Skeletal muscle tissue (tissue), 4 donors: ENCODE results near the gene C1R. TPM values are rescaled to one million over a fixed set of nuclear protein-coding genes. Genes with fewer than 3 reads are reported as not detected.

Experiments used
- H3K27ac ChIP-seq: one replicate; pipeline ENCODE4 v1.7.0; 2013; ENCODE audit warnings: mild to moderate bottlenecking, low read depth, low read length, inconsistent platforms
- H3K27me3 ChIP-seq, 3 donors: one replicate each; pipeline ENCODE4 v1.7.0; 2013; ENCODE audit warnings: low read length in 3 of 3; ENCODE audit not compliant: control insufficient read depth in 3 of 3, insufficient read depth in 3 of 3
- H3K36me3 ChIP-seq, 3 donors: one replicate each; pipeline ENCODE4 v1.7.0; 2013; ENCODE audit warnings: low read length in 3 of 3; ENCODE audit not compliant: control insufficient read depth in 3 of 3, insufficient read depth in 3 of 3
- H3K4me1 ChIP-seq, 3 donors: one replicate each; pipeline ENCODE4 v1.7.0; 2013; ENCODE audit warnings: low read length in 3 of 3, mild to moderate bottlenecking in 3 of 3; ENCODE audit not compliant: control insufficient read depth in 3 of 3, insufficient read depth in 3 of 3
- H3K4me3 ChIP-seq, 3 donors: one replicate each; pipeline ENCODE4 v1.7.0; 2013; ENCODE audit warnings: low read length in 3 of 3
- H3K9ac ChIP-seq, 3 donors: one replicate each; pipeline ENCODE4 v1.7.0; 2013; ENCODE audit warnings: low read length in 3 of 3, mild to moderate bottlenecking in 3 of 3, moderate library complexity in 2 of 3, low read depth in 1 of 3
- H3K9me3 ChIP-seq, 3 donors: one replicate each; pipeline ENCODE4 v1.7.0; 2013; ENCODE audit warnings: low read length in 3 of 3; ENCODE audit not compliant: control insufficient read depth in 3 of 3
- total RNA-seq: library from RNA; depleted of rRNA; stranded (reverse); fragments of >200 nt; gene quantifications from one replicate; pipeline ENCODE4 v1.2.3, GENCODE V29; 2014
- donor health status: Osteomylitis.

The C1R gene
- total RNA-seq, 1 donor from 2014 or later, result 76.7 TPM

GRCh38 chr12:7073946-7074345, 18.3 kb downstream of the C1R start:
- Histone ChIP-seq H3K4me1 (peaks cover 6 to 17% (median 9%) of the 10 kb centered on the region in 3 donors), H3K9me3 (no peaks in the 10 kb centered on the region), H3K4me3 (no peak overlapping the region), H3K27ac (no peak overlapping the region), H3K36me3 (peaks cover 0 to 15% (median 6%) of the 10 kb centered on the region in 3 donors), H3K27me3 (no peaks in the 10 kb centered on the region), H3K9ac (no peak overlapping the region)

DNA sequence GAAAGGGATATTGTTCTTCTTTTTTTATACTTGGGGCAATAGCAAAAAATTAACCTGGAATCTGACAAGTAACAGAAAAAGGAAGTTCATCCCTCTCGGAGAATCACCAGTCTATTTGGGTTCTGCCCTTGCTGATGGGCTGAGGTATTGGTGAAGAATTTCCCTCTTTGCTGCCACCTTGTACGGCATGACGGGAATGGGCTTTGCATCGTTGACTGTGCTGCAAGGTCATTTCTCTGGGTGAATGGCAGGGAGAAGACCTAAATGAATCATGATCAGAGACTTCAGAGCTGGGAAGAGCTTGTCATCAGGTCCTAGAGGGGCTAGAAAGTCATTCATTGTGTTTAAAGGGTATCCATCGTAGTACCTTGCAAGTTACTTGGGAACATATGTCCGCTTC, 19.7 kb downstream of the C1R start:
- H3K27ac ChIP-seq, result no peak overlapping the region
- peaks cover 18 to 31% (median 23%) of the 10 kb centered on the region in 3 donors for H3K4me1 ChIP-seq
- H3K4me3 ChIP-seq, result no peak overlapping the region
- no peaks in the 10 kb centered on the region for H3K9me3 ChIP-seq
- H3K36me3 ChIP-seq, result peaks cover 0 to 15% (median 7%) of the 10 kb centered on the region in 3 donors
- no peaks in the 10 kb centered on the region for H3K27me3 ChIP-seq
- no peak overlapping the region for H3K9ac ChIP-seq

DNA sequence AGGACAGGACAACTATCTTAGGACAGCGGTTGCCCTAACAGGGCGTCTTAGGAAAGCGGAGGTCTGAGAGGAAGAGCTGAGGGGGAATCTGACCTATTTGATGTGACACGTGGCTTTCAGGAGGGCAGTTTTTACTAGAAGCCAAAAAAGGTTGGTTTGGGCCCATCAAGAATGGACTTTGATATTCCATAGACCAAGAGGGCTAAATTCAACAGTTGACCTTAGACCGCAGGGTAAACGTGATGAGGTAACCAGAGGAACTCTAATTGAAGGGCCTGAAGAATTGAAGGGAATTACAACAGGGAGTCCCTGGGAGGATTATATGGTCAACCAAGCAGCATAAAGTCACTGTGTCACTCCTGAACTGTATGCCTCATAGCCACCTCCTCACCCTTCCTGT, 20.2 kb downstream of the C1R start:
- H3K4me3 ChIP-seq, result no peak overlapping the region
- H3K36me3 ChIP-seq, result peaks cover 0 to 19% (median 10%) of the 10 kb centered on the region in 3 donors
- no peaks in the 10 kb centered on the region for H3K9me3 ChIP-seq
- no peak overlapping the region for H3K27ac ChIP-seq
- H3K4me1 ChIP-seq, result peaks cover 19 to 36% (median 26%) of the 10 kb centered on the region in 3 donors
- no peak overlapping the region for H3K9ac ChIP-seq
- no peaks in the 10 kb centered on the region for H3K27me3 ChIP-seq

GRCh38 chr12:7069386-7069785, 22.9 kb downstream of the C1R start:
- H3K9me3 ChIP-seq, result no peaks in the 10 kb centered on the region
- peak overlapping the region in 2 of 3 donors; percentile 39 to 57 for H3K9ac ChIP-seq
- peaks cover 4 to 35% (median 26%) of the 10 kb centered on the region in 3 donors for H3K36me3 ChIP-seq
- peak overlapping the region; percentile 71 for H3K27ac ChIP-seq
- H3K4me1 ChIP-seq, result peaks cover 21 to 40% (median 26%) of the 10 kb centered on the region in 3 donors
- H3K4me3 ChIP-seq, result no peak overlapping the region
- H3K27me3 ChIP-seq, result no peaks in the 10 kb centered on the region

DNA sequence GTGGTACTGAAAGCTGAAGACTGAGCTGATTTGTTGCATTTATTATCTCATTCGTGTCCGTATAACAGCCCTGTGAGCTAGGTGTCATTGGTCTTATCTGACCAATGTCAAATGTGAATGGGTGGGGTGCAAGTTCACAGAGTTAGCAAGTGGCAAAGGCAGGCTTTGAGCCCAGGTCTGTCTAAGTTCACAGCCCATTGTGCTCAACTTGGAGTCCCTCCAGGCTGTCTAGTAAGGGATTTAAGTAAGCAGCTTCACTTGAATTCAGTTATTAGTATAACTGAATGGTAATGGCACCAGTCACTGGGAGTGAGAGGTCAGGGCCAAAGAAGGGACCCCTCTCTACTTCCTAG, 23.3 kb downstream of the C1R start:
- Histone ChIP-seq H3K27ac (peak overlapping the region; percentile 71), H3K4me3 (peak overlapping the region in 1 of 3 donors; percentile 2), H3K36me3 (peaks cover 4 to 38% (median 26%) of the 10 kb centered on the region in 3 donors), H3K9ac (peak overlapping the region in 2 of 3 donors; percentile 39 to 57), H3K4me1 (peaks cover 21 to 40% (median 26%) of the 10 kb centered on the region in 3 donors), H3K27me3 (no peaks in the 10 kb centered on the region), H3K9me3 (no peaks in the 10 kb centered on the region)

DNA sequence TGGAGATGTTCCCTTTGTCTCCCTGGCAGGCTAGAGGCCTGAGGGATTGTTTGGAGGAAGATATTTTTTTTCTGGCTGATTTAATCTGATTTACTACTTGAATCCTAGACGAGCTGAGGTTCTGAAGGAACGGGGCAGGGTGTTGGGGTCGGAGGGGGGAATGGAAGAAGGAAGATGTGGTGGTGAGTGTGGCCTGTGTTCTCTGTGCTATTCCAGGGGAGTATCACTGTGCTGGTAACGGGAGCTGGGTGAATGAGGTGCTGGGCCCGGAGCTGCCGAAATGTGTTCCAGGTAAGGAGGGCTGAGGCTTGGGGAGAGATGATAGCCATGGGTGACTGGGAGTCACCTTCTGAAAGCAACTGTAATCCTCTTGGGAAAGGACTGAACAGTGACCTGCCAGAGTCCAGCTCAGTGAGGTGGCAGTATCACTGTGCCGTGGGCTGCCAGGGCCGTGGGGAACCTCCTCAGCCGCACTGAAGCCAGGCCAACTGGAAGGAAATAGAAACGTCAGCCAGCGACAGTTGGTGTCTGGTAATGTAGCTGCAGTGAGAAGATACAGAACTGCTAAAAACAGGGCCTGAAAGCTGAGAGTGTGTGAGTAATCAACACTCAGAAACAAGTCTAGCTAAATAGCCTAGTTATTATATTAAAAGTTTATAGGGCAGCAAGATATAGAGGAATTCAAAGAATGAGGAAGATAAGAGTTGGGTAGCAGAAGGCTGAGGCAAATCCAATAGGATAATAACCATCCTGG, 23.8 kb downstream of the C1R start:
- Histone ChIP-seq H3K27ac (peak overlapping the region; percentile 71), H3K36me3 (peaks cover 4 to 43% (median 28%) of the 10 kb centered on the region in 3 donors), H3K9ac (peak overlapping the region in 2 of 3 donors; percentile 39 to 57), H3K9me3 (no peaks in the 10 kb centered on the region), H3K27me3 (no peaks in the 10 kb centered on the region), H3K4me1 (peaks cover 21 to 40% (median 26%) of the 10 kb centered on the region in 3 donors), H3K4me3 (peak overlapping the region in 2 of 3 donors; percentile 2 to 22)

- Histone ChIP-seq H3K36me3 (peaks cover 4 to 51% (median 33%) of the 10 kb centered on the region in 3 donors), H3K27me3 (no peaks in the 10 kb centered on the region), H3K9me3 (no peaks in the 10 kb centered on the region), H3K27ac (no peak overlapping the region), H3K4me1 (peaks cover 26 to 45% (median 29%) of the 10 kb centered on the region in 3 donors), H3K4me3 (no peak overlapping the region), H3K9ac (no peak overlapping the region)
Observed at GRCh38 chr12:7067096-7067495, 25.1 kb downstream of the C1R start.

GRCh38 chr12:7066596-7066995, 25.6 kb downstream of the C1R start:
- Histone ChIP-seq H3K27me3 (no peaks in the 10 kb centered on the region), H3K4me3 (no peak overlapping the region), H3K27ac (no peak overlapping the region), H3K9me3 (no peaks in the 10 kb centered on the region), H3K36me3 (peaks cover 4 to 51% (median 33%) of the 10 kb centered on the region in 3 donors), H3K9ac (no peak overlapping the region), H3K4me1 (peaks cover 29 to 48% (median 33%) of the 10 kb centered on the region in 3 donors)

- Histone ChIP-seq H3K36me3 (peaks cover 4 to 44% (median 29%) of the 10 kb centered on the region in 3 donors), H3K9ac (no peak overlapping the region), H3K4me3 (no peak overlapping the region), H3K27ac (no peak overlapping the region), H3K4me1 (peaks cover 44 to 57% (median 47%) of the 10 kb centered on the region in 3 donors), H3K27me3 (no peaks in the 10 kb centered on the region), H3K9me3 (no peaks in the 10 kb centered on the region)
Observed at GRCh38 chr12:7065073-7065623, 27.1 kb downstream of the C1R start.

DNA sequence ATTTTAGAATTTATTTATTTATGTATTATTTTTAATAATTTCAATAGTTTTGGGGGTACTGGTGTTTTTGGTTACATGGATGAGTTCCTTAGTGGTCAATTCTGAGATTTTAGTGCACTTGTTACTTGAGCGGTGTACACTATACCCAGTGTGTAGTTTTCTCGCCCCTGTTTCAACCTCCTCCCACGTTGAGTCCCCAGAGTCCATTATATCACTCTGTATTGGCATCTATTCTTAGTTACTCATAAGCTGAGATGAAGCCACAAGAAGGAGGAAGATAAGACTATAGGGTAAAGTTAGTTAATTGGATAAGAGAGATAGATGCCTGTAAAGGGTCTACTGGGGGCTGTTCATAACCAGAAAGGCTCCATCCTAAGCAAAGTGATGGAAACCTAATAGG, 27.7 kb downstream of the C1R start:
- Histone ChIP-seq H3K27ac (no peak overlapping the region), H3K4me1 (peaks cover 41 to 55% (median 52%) of the 10 kb centered on the region in 3 donors), H3K9ac (no peak overlapping the region), H3K9me3 (no peaks in the 10 kb centered on the region), H3K36me3 (peaks cover 4 to 38% (median 27%) of the 10 kb centered on the region in 3 donors), H3K4me3 (no peak overlapping the region), H3K27me3 (no peaks in the 10 kb centered on the region)
